Measurements from ENCODE around the gene HOXA4. TPM values are rescaled to one million over a fixed set of nuclear protein-coding genes. Genes with fewer than 3 reads are reported as not detected.

Gene HOXA4
- total and polyA plus RNA-seq, 2 experiments from 2014 or later: not detected

- Histone ChIP-seq H3K4me3 (no peak overlapping the region), H3K9me2 (ENCODE audit: insufficient read depth) (no peaks in the 10 kb centered on the region), H3K27ac (ENCODE audit: low read depth) (no peak overlapping the region), H3F3A (replicated peaks; ENCODE audit: low read depth) (peaks cover 46% of the 10 kb centered on the region), H4K20me1 (replicated peaks; ENCODE audit: insufficient read depth) (peaks cover 57% of the 10 kb centered on the region), H2AFZ (no peak overlapping the region), H3K36me3 (ENCODE audit: insufficient read depth) (no peaks in the 10 kb centered on the region), H3K79me2 (replicated peaks; ENCODE audit: insufficient read depth) (no peaks in the 10 kb centered on the region), H3K27me3 (ENCODE audit: insufficient read depth) (peaks cover 100% of the 10 kb centered on the region), H3K4me2 (no peak overlapping the region), H3K4me1 (ENCODE audit: insufficient read depth) (peaks cover 7% of the 10 kb centered on the region; the same call in 1 of the 2 replicates)
- Mint-ChIP-seq H3K4me3 (no peak overlapping the region), H3K4me1 (no peaks in the 10 kb centered on the region; the same call in 2 of the 3 replicates), H3K27ac (no peak overlapping the region), H3K36me3 (ENCODE audit: low read depth) (no peaks in the 10 kb centered on the region), H3K27me3 (ENCODE audit: insufficient read depth, low read depth, poor library complexity) (peaks cover 96% of the 10 kb centered on the region), H3K9me3 (no peaks in the 10 kb centered on the region; the same call in 2 of the 3 replicates)
- TF ChIP-seq ZNF331 (CRISPR knock-in tag; IDR thresholded peaks at IDR 0.05; ENCODE audit: low read depth) (no peak), ZNF462 (CRISPR knock-in tag; IDR thresholded peaks at IDR 0.05) (no peak), CREB1 (CRISPR knock-in tag; IDR thresholded peaks at IDR 0.05; ENCODE audit: low read depth) (no peak), NANOG (IDR thresholded peaks at IDR 0.05; ENCODE audit: borderline replicate concordance) (no peak), EZH2phosphoT487 (IDR thresholded peaks at IDR 0.05; ENCODE audit: unreplicated experiment) (no peak), JUNB (IDR thresholded peaks at IDR 0.05; ENCODE audit: unreplicated experiment) (no peak), STAT1 (IDR thresholded peaks at IDR 0.05; ENCODE audit: unreplicated experiment) (no peak)
- TF ChIP-seq, protein P1, sequence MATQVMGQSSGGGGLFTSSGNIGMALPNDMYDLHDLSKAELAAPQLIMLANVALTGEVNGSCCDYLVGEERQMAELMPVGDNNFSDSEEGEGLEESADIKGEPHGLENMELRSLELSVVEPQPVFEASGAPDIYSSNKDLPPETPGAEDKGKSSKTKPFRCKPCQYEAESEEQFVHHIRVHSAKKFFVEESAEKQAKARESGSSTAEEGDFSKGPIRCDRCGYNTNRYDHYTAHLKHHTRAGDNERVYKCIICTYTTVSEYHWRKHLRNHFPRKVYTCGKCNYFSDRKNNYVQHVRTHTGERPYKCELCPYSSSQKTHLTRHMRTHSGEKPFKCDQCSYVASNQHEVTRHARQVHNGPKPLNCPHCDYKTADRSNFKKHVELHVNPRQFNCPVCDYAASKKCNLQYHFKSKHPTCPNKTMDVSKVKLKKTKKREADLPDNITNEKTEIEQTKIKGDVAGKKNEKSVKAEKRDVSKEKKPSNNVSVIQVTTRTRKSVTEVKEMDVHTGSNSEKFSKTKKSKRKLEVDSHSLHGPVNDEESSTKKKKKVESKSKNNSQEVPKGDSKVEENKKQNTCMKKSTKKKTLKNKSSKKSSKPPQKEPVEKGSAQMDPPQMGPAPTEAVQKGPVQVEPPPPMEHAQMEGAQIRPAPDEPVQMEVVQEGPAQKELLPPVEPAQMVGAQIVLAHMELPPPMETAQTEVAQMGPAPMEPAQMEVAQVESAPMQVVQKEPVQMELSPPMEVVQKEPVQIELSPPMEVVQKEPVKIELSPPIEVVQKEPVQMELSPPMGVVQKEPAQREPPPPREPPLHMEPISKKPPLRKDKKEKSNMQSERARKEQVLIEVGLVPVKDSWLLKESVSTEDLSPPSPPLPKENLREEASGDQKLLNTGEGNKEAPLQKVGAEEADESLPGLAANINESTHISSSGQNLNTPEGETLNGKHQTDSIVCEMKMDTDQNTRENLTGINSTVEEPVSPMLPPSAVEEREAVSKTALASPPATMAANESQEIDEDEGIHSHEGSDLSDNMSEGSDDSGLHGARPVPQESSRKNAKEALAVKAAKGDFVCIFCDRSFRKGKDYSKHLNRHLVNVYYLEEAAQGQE (IDR thresholded peaks at IDR 0.05; ENCODE audit: unreplicated experiment): no peak
- DNase-seq (ENCODE audit: low spot score): no peak
- no peak for ATAC-seq
Measured at GRCh38 chr7:27132214-27132613, 1.7 kb upstream of the HOXA4 start.

Data from GM23338 (cell line).